Upper lobe of left lung (tissue), 4 donors: ENCODE results near the gene PLEK.

Source experiments
- CTCF ChIP-seq, 6 experiments: fragments of 450-650 bp in 4 of 6; fragments of 200-600 bp in 2 of 6; sonication (generic) in 2 of 6; IDR thresholded peaks; one replicate each; pipeline ENCODE4 v1.5.1; 2016 to 2019; ENCODE audit warnings: antibody characterized with exemption in 6 of 6
- EP300 ChIP-seq, 4 donors: sonication (generic); formaldehyde crosslinking; IDR thresholded peaks; one replicate each; pipeline ENCODE4 v1.5.1; 2017; ENCODE audit warnings: antibody characterized with exemption in 4 of 4, control low read depth in 2 of 4
- POLR2A ChIP-seq, 4 donors: fragments of 450-650 bp; IDR thresholded peaks; one replicate each; pipeline ENCODE4 v1.5.1; 2016 to 2017; ENCODE audit warnings: antibody characterized with exemption in 4 of 4, mild to moderate bottlenecking in 2 of 4
- POLR2AphosphoS5 ChIP-seq, 2 donors: sonication (generic); formaldehyde crosslinking; IDR thresholded peaks; one replicate each; pipeline ENCODE4 v1.5.1; 2017; ENCODE audit warnings: antibody characterized with exemption in 2 of 2

- no peak for TF ChIP-seq EP300 (IDR thresholded peaks at IDR 0.05)
- no peak for TF ChIP-seq CTCF (IDR thresholded peaks at IDR 0.05)
- no peak for TF ChIP-seq POLR2AphosphoS5 (IDR thresholded peaks at IDR 0.05)
- no peak for TF ChIP-seq POLR2A (IDR thresholded peaks at IDR 0.05)
These were observed 36.2 kb upstream of the PLEK start for GRCh38 chr2:68328901-68329300.
